SK-N-MC (cell line): ENCODE measurements around the gene A1CF.

Source experiments
- EZH2 ChIP-seq: fragments of 200-600 bp; sonication (generic); IDR thresholded peaks from one replicate; pipeline ENCODE4 v1.6.1; 2017; ENCODE audit warnings: antibody characterized with exemption
- FOXP2 ChIP-seq: optimal IDR thresholded peaks from 2 replicates; pipeline ENCODE3; 2011; ENCODE audit warnings: mild to moderate bottlenecking, moderate library complexity; ENCODE audit not compliant: insufficient read depth; ENCODE audit errors: extremely low read length, control extremely low read depth
- POLR2AphosphoS5 ChIP-seq: IDR thresholded peaks from 2 replicates; pipeline ENCODE4 v1.6.1; 2012; ENCODE audit warnings: mild to moderate bottlenecking, low read depth, low read length, borderline replicate concordance

- TF ChIP-seq EZH2 (no peak), POLR2AphosphoS5 (no peak), FOXP2 (no peak)
Observed at GRCh38 chr10:50824782-50825181, 60.6 kb downstream of the A1CF start.
